ENCODE data around the gene RPS8.
"Not testable (repeated sequence)": the region's sequence is repeated elsewhere in the genome, so short reads cannot be mapped to it uniquely, and the experiment has no call there.

RPS8 gene

DNA sequence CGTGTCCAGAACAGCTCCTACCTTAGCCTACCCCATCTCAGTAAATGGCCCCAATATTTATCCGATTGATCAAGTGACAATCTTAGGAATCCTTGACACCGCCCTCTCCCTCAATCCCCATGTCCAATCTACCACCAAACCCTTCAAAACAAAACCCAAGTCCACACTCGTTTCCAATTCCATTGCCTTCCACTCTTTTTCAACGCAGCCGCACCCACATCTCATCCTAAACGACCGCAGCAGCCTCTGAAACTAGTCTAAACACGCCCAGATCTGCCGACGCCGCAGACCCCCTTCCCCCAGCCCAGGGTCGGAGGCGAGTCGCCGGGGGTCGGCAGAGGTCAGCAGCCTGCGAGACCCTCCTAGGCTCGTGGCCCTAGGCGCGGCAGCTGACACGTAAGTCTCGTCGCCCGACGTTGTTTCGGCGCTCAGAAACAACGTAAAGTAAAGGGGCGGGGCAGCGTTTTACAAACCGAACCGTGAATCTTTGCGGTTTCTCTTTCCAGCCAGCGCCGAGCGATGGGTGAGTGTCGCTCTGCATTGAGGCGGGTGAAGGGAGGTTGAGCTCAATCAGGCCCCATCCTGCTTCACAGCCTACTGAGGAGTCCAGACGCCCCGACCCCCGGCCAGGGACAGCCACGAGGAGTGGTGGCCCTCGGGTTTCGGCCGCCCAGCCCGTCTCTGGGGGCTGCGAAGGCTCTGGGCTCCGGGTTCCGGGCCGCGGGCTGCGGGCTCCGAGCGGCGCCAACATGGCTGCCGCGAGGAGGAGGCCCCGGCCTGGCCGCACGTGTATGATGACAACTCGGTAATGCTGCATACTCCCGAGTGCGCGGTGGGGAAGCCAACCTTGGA is at the start of gene RPS8:
Gene RPS8 (plus strand): TSS at position 463 of the 852 bp plus-strand sequence. CDS start 57 bp downstream, at position 520.
- peak; percentile 87 for DNase-seq

DNA sequence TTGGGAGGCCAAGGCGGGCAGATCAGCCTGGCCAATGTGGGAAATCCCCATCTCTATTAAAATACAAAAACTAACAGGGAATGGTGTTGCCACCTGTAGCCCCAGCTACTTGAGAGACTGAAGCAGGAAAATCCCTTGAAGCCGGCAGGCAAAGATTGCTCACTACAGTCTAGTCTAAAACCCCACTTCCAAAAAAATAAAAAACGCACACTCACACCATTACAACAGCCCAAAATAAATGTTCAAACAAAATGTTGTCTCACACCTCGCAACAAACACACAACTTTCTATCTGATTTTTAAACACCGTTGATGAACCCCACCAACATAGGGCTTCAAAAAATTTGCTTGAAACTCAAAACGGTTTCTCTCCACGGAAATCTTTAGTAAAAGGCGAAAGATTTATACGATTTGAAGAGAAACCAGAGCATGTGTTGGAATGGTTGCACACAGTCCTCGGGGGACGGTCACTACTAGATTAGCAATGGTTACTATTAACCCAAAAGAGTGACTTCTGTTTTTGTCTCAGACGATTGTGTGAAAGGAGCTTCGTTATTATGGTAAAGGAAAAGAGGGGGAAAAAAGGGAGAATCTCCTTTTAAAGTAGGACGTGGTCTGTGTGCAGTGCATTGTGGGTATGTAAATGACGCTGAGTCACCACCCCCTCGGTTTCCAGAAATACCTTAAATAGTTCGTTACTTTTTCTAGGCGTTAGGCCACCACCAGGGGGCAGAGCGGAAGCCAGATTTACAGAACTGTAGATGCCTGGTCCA is 44.4 kb upstream of the RPS8 start, which contains the start of gene RNU5D-1:
Gene RNU5D-1 (minus strand): TSS at position 430 of the 772 bp plus-strand sequence.
- peak; percentile 92 for DNase-seq

DNA sequence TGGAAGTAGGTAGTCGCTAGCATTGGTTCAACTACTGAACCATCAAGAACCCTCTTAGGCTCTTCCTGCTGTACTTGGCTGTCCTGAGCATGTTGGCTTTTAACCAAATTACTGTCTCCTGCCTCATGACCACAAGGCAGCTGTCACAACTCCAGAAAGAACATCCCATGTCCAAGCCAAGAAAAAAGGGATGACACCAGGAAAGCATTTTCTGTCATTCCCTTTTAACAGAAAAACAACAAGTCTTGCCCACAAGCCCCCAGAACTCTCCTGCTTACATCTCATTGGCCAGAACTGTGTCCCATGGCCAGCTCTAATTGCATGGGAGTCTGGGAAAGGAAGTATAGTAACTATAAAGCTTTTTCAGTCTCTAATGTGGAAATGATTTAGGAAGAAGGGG is 42.0 kb upstream of the RPS8 start:
- no peak for DNase-seq

DNA sequence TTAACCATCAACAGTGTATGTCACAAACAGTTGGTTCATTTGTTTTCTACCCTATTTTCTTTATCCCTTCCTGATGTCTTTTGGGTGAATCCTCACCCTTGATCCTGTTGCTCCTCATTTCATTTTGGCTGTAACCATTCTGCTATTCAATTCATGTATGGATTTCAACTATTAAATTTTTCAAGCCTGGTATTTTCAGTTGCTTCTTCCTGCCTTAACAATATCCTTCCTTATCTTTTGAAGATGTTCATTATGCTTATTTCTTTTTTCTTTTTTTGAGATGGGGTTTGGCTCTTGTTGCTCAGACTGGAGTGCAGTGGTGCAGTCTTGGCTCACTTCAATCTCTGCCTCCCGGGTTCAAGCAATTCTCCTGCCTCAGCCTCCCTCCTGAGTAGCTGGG is 41.6 kb upstream of the RPS8 start:
- no peak for DNase-seq

DNA sequence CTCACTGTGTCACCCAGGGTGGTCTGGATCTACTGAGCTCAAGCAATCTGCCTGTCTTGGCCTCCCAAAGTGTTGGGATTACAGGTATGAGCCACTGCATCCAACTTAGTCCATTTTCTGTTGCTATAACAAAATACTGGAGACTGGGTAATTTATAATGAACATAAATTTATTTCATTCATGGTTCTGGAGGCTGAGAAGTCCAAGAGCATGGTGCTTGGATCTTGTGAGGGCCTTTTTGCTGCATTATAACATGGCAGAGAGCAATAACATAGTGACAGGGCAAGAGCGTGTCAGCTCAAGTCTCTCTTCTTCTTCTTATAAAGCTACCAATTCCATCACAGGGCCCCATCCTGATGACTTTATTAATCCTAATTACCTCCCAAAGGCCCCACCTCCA is 39.3 kb upstream of the RPS8 start:
- DNase-seq: no peak

DNA sequence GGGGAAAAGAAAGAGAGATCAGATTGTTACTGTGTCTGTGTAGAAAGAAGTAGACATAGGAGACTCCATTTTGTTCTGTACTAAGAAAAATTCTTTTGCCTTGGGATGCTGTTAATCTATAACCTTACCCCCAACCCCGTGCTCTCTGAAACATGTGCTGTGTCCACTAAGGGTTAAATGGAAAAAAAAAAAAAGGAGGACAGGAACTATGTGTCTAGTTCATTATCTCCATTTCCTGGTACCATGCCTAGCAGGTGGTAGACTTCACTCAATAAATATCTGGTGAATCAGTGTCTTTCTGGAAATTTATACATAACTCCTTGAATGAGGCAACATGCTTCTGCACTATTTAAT is 36.4 kb upstream of the RPS8 start:
- not testable (repeated sequence) for DNase-seq

DNA sequence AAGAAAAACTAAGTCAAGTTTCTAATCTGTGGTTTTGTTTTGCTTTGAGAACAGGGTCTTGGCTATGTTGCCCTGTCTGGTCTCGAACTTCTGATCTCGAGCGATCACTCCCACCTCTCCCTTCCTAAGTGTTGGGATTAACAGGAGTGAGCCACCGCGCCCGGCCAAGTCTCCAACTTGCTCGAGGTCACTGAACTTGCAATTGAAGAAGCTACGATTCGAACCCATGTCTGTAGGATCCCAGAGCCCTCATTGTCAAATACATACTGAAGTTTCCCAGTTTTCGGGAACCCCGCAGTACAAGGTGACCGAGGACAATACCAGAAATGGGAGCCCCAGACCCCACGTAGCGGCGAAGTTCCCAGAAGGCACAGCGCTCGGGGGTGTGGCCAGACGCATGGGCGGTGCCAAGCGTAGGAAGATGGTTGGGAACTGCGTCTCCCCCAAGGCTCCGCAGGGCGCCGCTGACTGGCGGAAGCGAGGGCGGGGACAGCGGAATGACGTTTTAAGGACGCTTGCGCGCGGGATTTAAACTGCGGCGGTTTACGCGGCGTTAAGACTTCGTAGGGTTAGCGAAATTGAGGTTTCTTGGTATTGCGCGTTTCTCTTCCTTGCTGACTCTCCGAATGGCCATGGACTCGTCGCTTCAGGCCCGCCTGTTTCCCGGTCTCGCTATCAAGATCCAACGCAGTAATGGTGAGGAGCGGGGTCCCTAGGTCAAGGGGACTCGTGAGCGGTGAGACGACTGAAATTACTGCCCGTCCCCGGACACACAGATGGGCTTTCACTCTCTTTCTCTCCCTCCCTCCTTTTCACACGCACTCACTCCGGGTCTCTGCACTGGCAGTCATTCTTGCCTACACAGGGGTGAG is 35.8 kb upstream of the RPS8 start, which contains the start of gene KIF2C:
Gene KIF2C (plus strand): TSS at position 531 of the 872 bp plus-strand sequence. CDS start 96 bp downstream, at position 627.
- DNase-seq: peak; percentile 95

DNA sequence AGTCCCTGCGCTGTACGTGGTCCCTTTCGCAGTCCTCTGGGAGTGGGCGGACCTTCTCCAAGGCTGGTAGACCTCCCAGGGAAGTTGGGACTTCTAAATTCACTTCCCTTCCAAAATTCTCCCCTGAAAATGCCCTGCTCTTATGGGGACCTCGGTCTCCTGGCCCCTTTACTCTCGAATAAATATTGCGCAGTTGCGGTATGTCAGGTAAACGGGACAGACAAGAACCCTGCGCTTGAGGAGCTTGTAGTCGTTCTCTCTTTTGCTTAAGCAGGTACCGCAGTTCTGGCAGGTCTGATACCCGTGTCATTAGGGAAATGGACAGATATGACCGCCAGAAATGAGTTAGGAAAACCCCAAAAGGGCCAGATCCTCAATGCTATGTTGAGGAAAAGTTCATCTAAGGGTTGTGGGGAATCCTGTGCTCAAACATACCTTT is 35.1 kb upstream of the RPS8 start:
- no peak for DNase-seq

DNA sequence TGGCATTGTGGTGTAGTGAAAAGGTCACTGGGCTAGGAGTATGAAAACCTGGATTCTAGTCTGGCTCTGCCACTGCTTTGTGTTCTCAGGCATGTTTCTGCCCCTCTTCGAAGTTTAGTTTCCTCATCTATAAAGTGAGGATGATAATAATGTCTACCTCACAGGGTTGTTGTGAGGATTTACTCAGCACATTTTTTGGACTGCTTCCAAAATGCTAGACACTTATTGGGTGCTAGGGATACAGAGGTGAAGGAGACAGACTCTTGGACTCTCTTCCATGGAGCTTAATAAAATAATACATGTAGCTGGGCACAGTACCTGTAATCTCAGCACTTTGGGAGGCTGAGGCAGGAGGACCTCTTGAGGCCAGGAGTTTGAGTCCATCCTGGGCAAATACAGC is 32.1 kb upstream of the RPS8 start:
- DNase-seq: no peak

DNA sequence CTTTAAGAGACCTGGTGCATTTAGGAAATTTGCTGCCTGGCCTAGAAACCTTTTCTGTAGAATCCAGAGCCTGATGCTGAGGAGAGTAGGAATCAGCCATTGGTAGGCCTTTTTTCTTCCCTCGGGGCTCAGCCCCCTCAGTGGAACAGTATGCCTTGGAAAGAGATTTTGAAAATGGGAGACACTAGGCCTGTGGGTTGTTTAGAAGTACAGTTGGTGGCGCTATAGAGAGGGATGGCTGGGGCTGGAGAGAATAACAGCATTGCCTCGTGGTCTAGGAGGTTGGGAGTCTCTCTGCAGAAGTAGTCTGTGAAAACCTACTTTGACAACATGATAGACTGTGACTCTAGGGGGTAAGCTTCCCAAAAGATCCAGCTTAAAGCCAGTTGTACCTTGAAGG is 27.5 kb upstream of the RPS8 start:
- no peak for DNase-seq

DNA sequence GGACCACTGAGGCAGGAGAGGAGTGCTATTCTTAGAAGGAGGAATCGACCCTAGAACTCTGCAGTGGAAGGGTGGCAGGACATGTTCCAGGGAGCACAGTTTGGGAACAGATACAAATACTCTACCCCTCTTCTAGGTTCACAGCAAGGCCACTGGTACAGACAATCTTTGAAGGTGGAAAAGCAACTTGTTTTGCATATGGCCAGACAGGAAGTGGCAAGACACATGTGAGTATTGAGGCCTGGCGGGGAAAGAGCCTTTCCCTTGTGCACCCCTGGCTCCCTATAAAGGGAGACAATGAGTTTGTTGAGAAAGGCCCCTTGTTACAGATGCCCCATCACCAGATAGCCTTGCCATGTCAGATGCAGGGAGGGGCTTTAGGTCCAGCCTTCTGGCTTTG is 17.9 kb upstream of the RPS8 start:
- DNase-seq: no peak

DNA sequence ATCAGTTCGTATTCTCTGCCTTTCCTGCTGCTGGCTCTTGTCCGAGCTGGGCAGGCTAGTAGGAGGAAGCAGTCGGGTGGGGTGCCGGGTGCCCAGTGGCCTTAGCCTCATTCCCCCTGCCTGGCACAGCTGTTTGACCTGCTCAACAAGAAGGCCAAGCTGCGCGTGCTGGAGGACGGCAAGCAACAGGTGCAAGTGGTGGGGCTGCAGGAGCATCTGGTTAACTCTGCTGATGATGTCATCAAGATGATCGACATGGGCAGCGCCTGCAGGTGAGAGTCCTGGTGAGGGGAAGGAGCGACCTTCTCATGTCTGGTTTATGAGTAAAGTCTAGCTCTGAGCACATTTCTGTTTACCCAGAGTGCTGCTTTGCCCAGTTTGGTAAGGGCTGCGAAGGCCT is 16.3 kb upstream of the RPS8 start:
- DNase-seq: no peak

DNA sequence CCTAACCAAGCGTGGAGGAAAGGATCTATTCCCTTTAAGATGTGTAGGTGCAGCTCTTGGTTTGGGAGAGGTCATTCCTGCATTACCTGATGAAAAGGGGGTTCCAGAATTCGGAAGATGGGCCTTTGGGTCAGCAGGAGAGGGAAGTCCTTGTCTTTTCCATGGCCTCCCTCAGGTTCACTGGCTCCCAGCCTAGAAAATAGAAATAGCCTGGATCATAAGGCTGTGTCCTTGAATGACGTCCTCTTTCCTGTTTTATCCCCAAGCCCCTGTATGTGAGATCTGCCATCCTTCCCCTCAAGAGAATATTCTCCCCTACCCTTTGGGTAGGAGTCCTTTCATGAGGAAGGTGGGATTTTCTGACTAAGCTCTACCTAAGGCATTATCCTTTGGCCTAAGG is 14.5 kb upstream of the RPS8 start:
- no peak for DNase-seq

DNA sequence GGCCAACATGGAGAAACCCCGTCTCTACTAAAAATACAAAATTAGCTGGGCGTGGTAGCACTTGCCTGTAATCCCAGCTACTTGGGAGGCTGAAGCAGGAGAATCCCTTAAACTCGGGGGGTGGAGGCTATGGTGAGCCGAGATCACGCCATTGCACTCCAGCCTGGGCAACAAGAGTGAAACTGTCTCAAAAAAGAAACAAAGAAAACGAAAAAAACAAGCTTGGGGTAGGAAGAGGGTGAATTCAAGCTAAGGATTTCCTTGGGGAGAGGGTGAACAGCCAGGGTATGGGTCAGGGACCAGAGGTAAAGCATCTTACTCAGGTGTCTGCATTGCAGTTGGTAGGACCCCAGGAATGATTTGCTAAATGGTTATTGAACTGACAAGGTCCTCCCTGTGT is 8.9 kb upstream of the RPS8 start:
- not testable (repeated sequence) for DNase-seq

DNA sequence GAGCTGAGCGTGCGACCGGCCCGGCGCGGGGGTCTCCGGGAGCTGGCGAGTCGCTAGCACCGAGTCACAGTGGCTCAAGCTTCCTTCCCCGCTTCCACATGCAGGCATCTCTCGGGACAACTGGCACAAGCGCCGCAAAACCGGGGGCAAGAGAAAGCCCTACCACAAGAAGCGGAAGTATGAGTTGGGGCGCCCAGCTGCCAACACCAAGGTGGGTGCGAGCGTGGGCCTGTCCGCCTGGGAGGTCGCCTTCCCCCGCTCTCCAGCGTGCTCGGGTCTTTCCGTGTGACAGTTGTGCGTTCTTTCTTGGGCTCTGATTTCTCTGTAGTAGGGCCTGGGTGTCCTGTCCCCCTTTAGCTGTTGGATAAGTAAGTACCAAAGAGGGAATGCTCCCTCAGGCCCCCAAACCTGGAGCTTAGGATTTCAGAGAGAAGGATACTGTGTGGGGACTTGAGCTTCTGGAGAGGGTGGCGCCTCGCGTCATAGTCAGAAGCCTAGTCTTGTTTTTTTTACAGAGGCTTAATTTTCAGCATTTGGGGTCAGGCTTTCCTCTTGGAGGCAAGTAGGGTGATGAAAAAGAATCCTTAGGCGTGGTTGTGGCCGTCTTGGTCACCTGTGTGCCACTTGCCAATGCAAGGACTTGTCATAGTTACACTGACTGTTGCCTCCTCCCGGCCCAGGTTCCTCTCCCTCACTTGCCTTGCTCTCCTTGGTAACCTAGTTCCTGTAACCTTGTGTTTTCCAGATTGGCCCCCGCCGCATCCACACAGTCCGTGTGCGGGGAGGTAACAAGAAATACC is 790 bp downstream of the RPS8 start:
- DNase-seq: no peak

DNA sequence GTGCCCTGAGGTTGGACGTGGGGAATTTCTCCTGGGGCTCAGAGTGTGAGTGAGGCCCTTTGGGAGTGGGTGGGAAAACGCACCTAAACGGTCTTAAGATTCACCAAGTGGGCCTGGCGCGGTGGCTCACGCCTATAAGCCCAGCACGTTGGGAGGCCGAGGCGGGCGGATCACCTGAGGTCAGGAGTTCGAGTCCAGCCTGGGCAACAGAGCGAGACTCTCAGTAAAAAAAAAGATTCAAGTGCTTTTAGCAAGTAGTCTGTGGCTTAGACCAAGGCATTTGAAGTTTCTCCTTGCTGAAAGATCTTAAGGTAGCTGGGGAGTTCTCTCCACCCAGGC is 1.4 kb downstream of the RPS8 start:
- DNase-seq: no peak

DNA sequence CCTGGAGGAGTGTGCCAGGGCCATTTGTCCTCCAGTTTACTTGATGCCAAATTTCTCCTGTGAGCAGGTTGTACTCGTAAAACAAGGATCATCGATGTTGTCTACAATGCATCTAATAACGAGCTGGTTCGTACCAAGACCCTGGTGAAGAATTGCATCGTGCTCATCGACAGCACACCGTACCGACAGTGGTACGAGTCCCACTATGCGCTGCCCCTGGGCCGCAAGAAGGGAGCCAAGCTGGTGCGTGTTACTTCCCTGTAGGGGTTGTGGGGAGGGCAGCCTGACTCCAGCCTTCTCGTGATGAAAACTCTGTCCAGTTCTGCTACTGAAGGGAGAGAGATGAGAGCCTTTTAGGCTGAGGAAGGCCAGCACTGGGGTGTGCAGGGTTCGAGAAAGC is 2.2 kb downstream of the RPS8 start:
- DNase-seq: no peak

DNA sequence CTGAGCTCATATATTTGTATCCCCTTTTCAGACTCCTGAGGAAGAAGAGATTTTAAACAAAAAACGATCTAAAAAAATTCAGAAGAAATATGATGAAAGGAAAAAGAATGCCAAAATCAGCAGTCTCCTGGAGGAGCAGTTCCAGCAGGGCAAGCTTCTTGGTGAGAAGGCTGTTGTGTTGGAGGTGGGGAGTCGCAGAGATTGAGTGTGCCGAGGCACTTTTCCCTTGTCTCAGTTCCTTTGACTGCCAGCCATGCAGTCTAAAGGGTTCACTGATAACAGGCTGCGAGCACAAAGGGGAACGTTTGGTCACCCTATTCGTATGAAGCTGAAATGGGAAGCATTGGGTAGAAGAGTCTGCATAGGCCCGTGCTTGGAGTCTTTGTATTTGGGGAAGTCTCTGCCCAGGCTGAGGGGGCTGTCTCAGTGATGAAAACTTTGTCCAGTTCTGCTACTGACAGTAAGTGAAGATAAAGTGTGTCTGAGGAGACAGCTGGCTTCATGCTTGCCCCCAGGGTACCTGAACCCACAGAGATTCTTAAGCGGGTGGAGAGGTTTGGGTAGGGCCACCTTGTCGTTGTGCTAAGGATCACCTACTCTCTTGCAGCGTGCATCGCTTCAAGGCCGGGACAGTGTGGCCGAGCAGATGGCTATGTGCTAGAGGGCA is 2.8 kb downstream of the RPS8 start:
- no peak for DNase-seq

DNA sequence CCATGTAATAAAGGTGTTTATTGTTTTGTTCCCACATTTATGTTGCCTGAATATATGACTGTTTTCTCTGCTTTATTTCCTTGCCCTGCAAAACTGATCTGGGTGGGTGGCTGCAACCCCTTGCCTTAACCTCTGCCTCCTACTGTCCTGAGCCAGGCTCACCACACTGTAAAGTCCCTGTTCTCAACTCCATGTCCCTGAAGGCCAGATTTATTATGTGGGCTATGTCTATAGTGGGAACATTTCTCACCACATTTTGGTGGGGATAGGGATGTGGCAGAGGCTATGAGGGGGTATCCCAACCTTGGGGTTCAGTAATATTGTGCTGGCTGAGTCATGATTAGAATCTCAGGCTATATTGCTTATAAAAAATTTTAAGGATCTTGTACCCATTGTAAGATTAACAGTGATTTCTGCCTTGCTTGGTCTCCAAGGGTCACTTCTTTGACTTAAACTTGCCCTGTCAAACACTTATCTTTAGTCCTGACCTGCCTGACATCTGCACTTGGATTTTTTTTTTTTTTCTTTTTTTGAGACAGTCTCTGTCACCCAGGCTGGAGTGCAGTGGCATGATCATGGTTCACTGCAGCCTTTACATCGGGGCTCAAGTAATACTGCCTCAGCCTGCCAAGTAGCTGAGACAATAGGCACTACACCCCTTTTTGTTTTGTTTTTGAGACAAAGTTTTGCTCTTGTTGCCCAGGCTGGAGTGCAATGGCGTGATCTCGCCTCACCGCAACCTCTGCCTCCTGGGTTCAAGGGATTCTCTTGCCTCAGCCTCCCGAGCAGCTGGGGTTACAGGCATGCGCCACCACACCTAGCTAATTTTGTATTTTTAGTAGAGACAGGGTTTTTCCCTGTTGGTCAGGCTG is 3.6 kb downstream of the RPS8 start:
- no peak for DNase-seq

DNA sequence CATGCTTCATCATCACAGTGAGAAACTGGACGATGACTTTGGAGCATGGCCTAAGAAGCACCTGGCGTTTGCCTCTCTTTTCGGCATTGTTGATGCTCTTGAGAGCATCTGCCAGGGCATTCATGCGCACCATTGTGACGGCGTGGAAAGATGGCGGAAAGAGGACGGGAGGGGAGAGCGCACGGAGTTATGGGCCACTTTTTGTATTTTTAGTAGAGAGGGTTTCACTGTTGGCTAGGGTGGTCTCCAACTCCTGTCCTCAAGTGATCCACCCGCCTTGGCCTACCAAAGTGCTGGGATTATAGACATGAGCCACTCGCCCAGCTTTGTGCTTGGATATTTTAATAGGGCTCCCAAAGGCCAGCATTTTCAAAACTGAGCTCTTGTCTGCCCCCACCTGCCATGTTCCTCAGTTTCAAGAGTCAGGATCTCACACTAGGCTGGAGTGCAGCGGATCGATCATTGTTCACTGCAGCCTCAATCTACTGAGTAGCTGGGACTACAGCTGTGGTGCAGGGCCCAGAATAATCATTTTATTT is 5.3 kb downstream of the RPS8 start:
- DNase-seq: no peak

All from NCI-H146 (cell line).